Loucy (cell line): Measurements from ENCODE around the gene CHST5.

Experiments used
- H2AFZ ChIP-seq: fragments of 200-600 bp; sonication (generic); 2 replicates; pipeline ENCODE4 v1.6.0; 2016; ENCODE audit warnings: antibody characterized with exemption, mild to moderate bottlenecking, low read length, moderate library complexity
- H3F3A ChIP-seq: fragments of 200-600 bp; 2 replicates; pipeline ENCODE4 v1.6.0; 2016; ENCODE audit warnings: antibody characterized with exemption, low read depth, mild to moderate bottlenecking
- H3K27me3 ChIP-seq: fragments of 200-600 bp; sonication (generic); 2 replicates; pipeline ENCODE4 v1.6.1; 2014; ENCODE audit warnings: low read length, mild to moderate bottlenecking; ENCODE audit not compliant: insufficient read depth, poor library complexity, severe bottlenecking
- H3K36me3 ChIP-seq: fragments of 200-600 bp; sonication (generic); 2 replicates; pipeline ENCODE4 v1.6.1; 2016; ENCODE audit warnings: low read length; ENCODE audit not compliant: insufficient read depth
- H3K4me1 ChIP-seq: fragments of 200-600 bp; sonication (generic); 2 replicates; pipeline ENCODE4 v1.5.1; 2014; ENCODE audit warnings: low read length, mild to moderate bottlenecking; ENCODE audit not compliant: insufficient read depth, poor library complexity, severe bottlenecking
- H3K4me2 ChIP-seq: fragments of 200-600 bp; sonication (generic); 2 replicates; pipeline ENCODE4 v1.6.0; 2014; ENCODE audit warnings: antibody characterized with exemption, low read length, low read depth, mild to moderate bottlenecking; ENCODE audit not compliant: poor library complexity, severe bottlenecking
- H3K4me3 ChIP-seq: fragments of 200-600 bp; sonication (generic); 2 replicates; pipeline ENCODE4 v1.5.1; 2014; ENCODE audit warnings: low read length, mild to moderate bottlenecking, mixed read lengths; ENCODE audit not compliant: poor library complexity, severe bottlenecking
- H3K79me2 ChIP-seq: fragments of 200-600 bp; sonication (generic); 2 replicates; pipeline ENCODE4 v1.6.1; 2014; ENCODE audit warnings: low read length; ENCODE audit not compliant: insufficient read depth
- H3K9ac ChIP-seq: fragments of 200-600 bp; sonication (generic); 2 replicates; pipeline ENCODE4 v1.6.0; 2014; ENCODE audit warnings: mild to moderate bottlenecking, low read depth, low read length, moderate library complexity; ENCODE audit not compliant: poor library complexity, severe bottlenecking
- H3K9me2 ChIP-seq: fragments of 200-600 bp; sonication (generic); replicated peaks from 2 replicates; pipeline ENCODE4 v1.6.1; 2016; ENCODE audit warnings: low read depth, low read length, mixed read lengths
- H3K9me3 ChIP-seq: fragments of 200-600 bp; sonication (generic); 2 replicates; pipeline ENCODE4 v1.6.1; 2014; ENCODE audit warnings: mild to moderate bottlenecking, antibody characterized with exemption, low read length, low read depth; ENCODE audit not compliant: insufficient read depth
- H4K20me1 ChIP-seq: fragments of 200-600 bp; sonication (generic); 2 replicates; pipeline ENCODE4 v1.6.0; 2014; ENCODE audit warnings: antibody characterized with exemption, low read length, mild to moderate bottlenecking; ENCODE audit not compliant: insufficient read depth, poor library complexity, severe bottlenecking
- EZH2phosphoT487 ChIP-seq: fragments of 200-600 bp; IDR thresholded peaks from 2 replicates; pipeline ENCODE4 v1.6.1; 2018; ENCODE audit warnings: antibody characterized with exemption, mild to moderate bottlenecking, moderate library complexity, borderline replicate concordance
- TF ChIP-seq, protein P1 (sequence below): fragments of 200-600 bp; sonication (generic); conservative IDR thresholded peaks from 2 replicates; pipeline ENCODE4 v1.5.1; 2014; ENCODE audit warnings: mild to moderate bottlenecking, antibody characterized with exemption, low read length

The CHST5 gene

GRCh38 chr16:75483222-75483621, 52.7 kb downstream of the CHST5 start:
- TF ChIP-seq EZH2phosphoT487: no peak
- TF ChIP-seq, protein P1, sequence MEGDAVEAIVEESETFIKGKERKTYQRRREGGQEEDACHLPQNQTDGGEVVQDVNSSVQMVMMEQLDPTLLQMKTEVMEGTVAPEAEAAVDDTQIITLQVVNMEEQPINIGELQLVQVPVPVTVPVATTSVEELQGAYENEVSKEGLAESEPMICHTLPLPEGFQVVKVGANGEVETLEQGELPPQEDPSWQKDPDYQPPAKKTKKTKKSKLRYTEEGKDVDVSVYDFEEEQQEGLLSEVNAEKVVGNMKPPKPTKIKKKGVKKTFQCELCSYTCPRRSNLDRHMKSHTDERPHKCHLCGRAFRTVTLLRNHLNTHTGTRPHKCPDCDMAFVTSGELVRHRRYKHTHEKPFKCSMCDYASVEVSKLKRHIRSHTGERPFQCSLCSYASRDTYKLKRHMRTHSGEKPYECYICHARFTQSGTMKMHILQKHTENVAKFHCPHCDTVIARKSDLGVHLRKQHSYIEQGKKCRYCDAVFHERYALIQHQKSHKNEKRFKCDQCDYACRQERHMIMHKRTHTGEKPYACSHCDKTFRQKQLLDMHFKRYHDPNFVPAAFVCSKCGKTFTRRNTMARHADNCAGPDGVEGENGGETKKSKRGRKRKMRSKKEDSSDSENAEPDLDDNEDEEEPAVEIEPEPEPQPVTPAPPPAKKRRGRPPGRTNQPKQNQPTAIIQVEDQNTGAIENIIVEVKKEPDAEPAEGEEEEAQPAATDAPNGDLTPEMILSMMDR: no peak
- H3K4me3 ChIP-seq: no peak overlapping the region
- no peaks in the 10 kb centered on the region for H4K20me1 ChIP-seq
- H3F3A ChIP-seq: no peaks in the 10 kb centered on the region
- H3K4me1 ChIP-seq: no peaks in the 10 kb centered on the region
- no peaks in the 10 kb centered on the region for H3K9me3 ChIP-seq
- no peaks in the 10 kb centered on the region for H3K36me3 ChIP-seq
- no peak overlapping the region for H2AFZ ChIP-seq
- no peaks in the 10 kb centered on the region for H3K9me2 ChIP-seq
- no peaks in the 10 kb centered on the region for H3K79me2 ChIP-seq
- H3K9ac ChIP-seq: no peak overlapping the region
- H3K27me3 ChIP-seq: no peaks in the 10 kb centered on the region
- no peak overlapping the region for H3K4me2 ChIP-seq

- no peak overlapping the region for H3K9ac ChIP-seq
- H3K9me2 ChIP-seq: no peaks in the 10 kb centered on the region
- H2AFZ ChIP-seq: no peak overlapping the region
- no peaks in the 10 kb centered on the region for H4K20me1 ChIP-seq
- no peak for TF ChIP-seq EZH2phosphoT487
- TF ChIP-seq, protein P1: no peak
- H3F3A ChIP-seq: no peaks in the 10 kb centered on the region
- no peak overlapping the region for H3K4me3 ChIP-seq
- H3K79me2 ChIP-seq: no peaks in the 10 kb centered on the region
- no peaks in the 10 kb centered on the region for H3K4me1 ChIP-seq
- H3K4me2 ChIP-seq: no peak overlapping the region
- H3K27me3 ChIP-seq: no peaks in the 10 kb centered on the region
- H3K36me3 ChIP-seq: no peaks in the 10 kb centered on the region
- H3K9me3 ChIP-seq: no peaks in the 10 kb centered on the region
These were observed 53.3 kb downstream of the CHST5 start for GRCh38 chr16:75482434-75483205.

DNA sequence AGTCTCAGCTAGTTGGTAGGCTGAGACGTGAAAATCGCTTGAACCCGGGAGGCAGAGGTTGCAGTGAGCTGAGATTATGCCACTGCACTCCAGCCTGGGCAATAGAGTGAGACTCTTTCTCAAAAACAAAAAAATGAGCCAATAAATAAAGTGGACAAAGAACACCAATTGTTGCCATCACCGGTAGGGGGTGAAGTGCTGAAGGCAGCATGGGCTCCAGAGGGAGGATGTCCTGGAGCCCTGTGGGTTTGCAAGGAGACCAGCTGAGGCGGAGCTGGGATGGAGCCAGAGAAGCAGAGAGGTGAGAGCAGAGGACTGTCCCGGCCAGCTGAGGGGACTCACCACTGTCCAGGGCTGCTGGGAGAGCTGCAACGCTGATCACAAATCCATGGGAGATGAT, 54.4 kb downstream of the CHST5 start:
- no peak overlapping the region for H3K9ac ChIP-seq
- no peaks in the 10 kb centered on the region for H3K4me1 ChIP-seq
- no peak overlapping the region for H3K4me3 ChIP-seq
- no peaks in the 10 kb centered on the region for H3K9me2 ChIP-seq
- H3K27me3 ChIP-seq: no peaks in the 10 kb centered on the region
- H3K9me3 ChIP-seq: no peaks in the 10 kb centered on the region
- H2AFZ ChIP-seq: no peak overlapping the region
- H4K20me1 ChIP-seq: no peaks in the 10 kb centered on the region
- H3F3A ChIP-seq: no peaks in the 10 kb centered on the region
- H3K79me2 ChIP-seq: no peaks in the 10 kb centered on the region
- TF ChIP-seq, protein P1: no peak
- TF ChIP-seq EZH2phosphoT487: no peak
- H3K4me2 ChIP-seq: no peak overlapping the region
- no peaks in the 10 kb centered on the region for H3K36me3 ChIP-seq
